ENCODE measurements around the gene NKAPL. TPM values are rescaled to one million over a fixed set of nuclear protein-coding genes. Genes with fewer than 3 reads are reported as not detected.
A peak's percentile ranks its signal among the peaks of the same experiment; 100 is the strongest.

Gene NKAPL
- polyA plus RNA-seq, 1 experiment, result 0.52 TPM

DNA sequence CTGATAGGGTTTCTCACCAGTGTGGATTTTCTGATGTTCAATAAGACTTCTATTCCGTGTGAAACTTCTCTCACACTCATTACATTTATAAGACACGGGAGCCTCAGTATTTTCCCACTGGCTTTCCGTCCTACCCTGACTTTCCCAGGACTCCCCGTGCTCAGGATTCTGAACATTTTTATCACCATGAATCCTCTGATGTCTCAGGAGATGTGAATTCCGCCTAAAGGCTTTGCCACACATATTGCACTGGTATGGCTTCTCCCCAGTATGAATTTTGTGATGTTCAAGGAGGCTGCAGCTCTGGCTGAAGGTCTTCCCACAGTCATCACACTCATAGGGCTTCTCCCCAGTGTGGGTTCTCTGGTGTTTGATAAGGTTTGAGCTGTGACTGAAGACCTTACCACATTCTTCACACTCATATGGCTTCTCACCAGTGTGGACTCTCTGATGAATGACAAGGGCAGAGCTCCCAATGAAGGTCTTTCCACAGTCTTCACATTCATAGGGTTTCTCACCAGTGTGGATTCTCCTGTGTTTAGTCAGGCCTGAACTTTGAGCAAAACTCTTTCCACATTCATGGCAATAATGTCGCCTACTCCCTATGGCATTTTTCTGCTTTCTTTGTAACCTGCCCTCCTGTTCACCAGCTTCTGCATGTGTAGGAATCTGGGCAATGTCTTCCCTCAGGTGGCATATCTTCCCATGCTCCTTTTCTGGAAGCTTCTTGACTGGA, 13.7 kb upstream of the NKAPL start:
- no peak for DNase-seq (ENCODE audit: low read depth, low spot score)
- CTCF ChIA-PET, result interaction anchor here (2.4 kb wide), 1 partner anchor 111 kb away, joined by 6 read pairs; no protein-coding TSS in a partner anchor
- Histone ChIP-seq H3K27me3 (ENCODE audit: control insufficient read depth, insufficient read depth, low read length) (no peaks in the 10 kb centered on the region), H3K27ac (ENCODE audit: low read depth, low read length) (no peak overlapping the region), H3K9me3 (ENCODE audit: control insufficient read depth, insufficient read depth, low read length) (no peaks in the 10 kb centered on the region), H3K4me3 (ENCODE audit: low read depth, low read length) (no peak overlapping the region)
- TF ChIP-seq, protein P1, sequence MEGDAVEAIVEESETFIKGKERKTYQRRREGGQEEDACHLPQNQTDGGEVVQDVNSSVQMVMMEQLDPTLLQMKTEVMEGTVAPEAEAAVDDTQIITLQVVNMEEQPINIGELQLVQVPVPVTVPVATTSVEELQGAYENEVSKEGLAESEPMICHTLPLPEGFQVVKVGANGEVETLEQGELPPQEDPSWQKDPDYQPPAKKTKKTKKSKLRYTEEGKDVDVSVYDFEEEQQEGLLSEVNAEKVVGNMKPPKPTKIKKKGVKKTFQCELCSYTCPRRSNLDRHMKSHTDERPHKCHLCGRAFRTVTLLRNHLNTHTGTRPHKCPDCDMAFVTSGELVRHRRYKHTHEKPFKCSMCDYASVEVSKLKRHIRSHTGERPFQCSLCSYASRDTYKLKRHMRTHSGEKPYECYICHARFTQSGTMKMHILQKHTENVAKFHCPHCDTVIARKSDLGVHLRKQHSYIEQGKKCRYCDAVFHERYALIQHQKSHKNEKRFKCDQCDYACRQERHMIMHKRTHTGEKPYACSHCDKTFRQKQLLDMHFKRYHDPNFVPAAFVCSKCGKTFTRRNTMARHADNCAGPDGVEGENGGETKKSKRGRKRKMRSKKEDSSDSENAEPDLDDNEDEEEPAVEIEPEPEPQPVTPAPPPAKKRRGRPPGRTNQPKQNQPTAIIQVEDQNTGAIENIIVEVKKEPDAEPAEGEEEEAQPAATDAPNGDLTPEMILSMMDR (IDR thresholded peaks at IDR 0.05; ENCODE audit: low read depth, low read length), result no peak
- POLR2A ChIA-PET, result no interaction called here

DNA sequence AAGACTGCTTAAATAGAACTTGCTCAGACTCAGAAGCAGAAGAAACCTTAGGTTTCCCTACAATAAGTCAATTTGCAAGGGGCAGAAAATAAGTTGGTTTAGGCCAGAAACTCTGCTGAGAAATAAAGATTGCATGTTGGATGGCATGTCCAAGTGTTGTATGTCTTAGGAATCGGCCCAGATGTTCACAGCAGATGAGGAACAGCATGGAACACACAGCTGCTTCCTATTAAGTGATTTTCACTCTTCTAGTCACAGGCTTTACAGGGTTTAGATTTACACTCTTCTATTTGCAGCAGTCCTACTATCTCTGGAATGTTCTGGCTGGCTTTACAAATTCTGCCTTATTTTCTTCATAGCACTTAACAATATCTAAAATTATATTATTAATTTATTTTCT, 10.2 kb upstream of the NKAPL start:
- Histone ChIP-seq H3K27me3 (ENCODE audit: control insufficient read depth, insufficient read depth, low read length) (no peaks in the 10 kb centered on the region), H3K9me3 (ENCODE audit: control insufficient read depth, insufficient read depth, low read length) (no peaks in the 10 kb centered on the region), H3K4me3 (ENCODE audit: low read depth, low read length) (no peak overlapping the region), H3K27ac (ENCODE audit: low read depth, low read length) (no peak overlapping the region)
- TF ChIP-seq, protein P1 (IDR thresholded peaks at IDR 0.05; ENCODE audit: low read depth, low read length), result no peak
- ChIA-PET POLR2A (no interaction called here), CTCF (no interaction called here)
- no peak for DNase-seq (ENCODE audit: low read depth, low spot score)

DNA sequence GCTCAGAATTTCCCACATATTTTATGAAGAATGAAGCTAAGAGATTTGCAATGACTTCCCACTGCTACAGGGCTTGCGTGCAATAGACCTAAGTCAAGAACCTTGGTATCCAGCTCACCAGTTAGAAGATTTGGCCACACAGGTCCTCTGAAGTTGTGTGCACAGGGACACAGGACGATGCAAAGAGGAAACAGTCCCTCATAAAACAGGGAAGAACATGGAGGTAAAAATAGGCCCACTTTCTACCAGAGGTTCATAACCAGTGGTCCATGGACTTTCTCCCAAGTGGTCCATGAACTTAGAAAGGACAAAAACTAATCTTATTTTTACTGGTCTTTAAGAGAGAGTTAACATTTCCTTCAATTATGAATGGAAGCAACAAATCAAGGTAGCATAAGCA, 8.3 kb upstream of the NKAPL start:
- Histone ChIP-seq H3K27ac (ENCODE audit: low read depth, low read length) (no peak overlapping the region), H3K9me3 (ENCODE audit: control insufficient read depth, insufficient read depth, low read length) (no peaks in the 10 kb centered on the region), H3K27me3 (ENCODE audit: control insufficient read depth, insufficient read depth, low read length) (no peaks in the 10 kb centered on the region), H3K4me3 (ENCODE audit: low read depth, low read length) (peak overlapping the region; percentile 94)
- TF ChIP-seq, protein P1 (IDR thresholded peaks at IDR 0.05; ENCODE audit: low read depth, low read length), result no peak
- POLR2A ChIA-PET, result interaction anchor here (0.5 kb wide), 1 partner anchor 115 kb away, joined by 8 read pairs; no protein-coding TSS in a partner anchor
- DNase-seq (ENCODE audit: low read depth, low spot score), result no peak
- CTCF ChIA-PET, result no interaction called here

DNA sequence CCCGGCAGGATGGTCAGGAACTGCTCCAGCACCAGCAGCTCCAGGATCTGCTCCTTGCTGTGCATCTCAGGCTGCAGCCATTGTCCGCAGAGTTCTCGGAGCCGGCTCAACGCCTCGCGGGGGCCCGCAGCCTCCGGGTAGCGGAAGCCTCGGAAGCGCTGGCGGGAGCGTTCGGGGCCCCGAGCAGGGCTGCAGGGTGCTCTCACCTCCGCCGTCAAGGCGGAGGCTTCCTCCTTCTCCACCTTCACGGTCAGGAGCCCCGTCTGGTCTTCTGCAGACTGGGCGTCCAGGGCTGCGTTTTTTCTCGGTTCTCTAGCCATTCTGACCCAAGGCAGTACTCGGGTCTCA, 7.5 kb upstream of the NKAPL start:
- Histone ChIP-seq H3K27ac (ENCODE audit: low read depth, low read length) (peak overlapping the region; percentile 31), H3K4me3 (ENCODE audit: low read depth, low read length) (peak overlapping the region; percentile 94), H3K27me3 (ENCODE audit: control insufficient read depth, insufficient read depth, low read length) (no peaks in the 10 kb centered on the region), H3K9me3 (ENCODE audit: control insufficient read depth, insufficient read depth, low read length) (no peaks in the 10 kb centered on the region)
- TF ChIP-seq, protein P1 (IDR thresholded peaks at IDR 0.05; ENCODE audit: low read depth, low read length), result no peak
- no peak for DNase-seq (ENCODE audit: low read depth, low spot score)
- ChIA-PET CTCF (interaction anchor here (1.1 to 2.8 kb wide), 2 partner anchors 30 to 104 kb away, joined by 3 to 13 read pairs; partner anchors contain the start of gene PGBD1), POLR2A (interaction anchor here (0.8 to 1.8 kb wide), 6 partner anchors 15 to 147 kb away, joined by 5 to 14 read pairs (median 6); partner anchors contain the start of genes PGBD1, ZKSCAN8 and ZSCAN26)
